ENCODE results near the gene ATP6V0E1. TPM values are rescaled to one million over a fixed set of nuclear protein-coding genes. Genes with fewer than 3 reads are reported as not detected.
A peak's percentile ranks its signal among the peaks of the same experiment; 100 is the strongest.

ATP6V0E1 gene
- total RNA-seq, 1 experiment from 2014 or later, result 84.6 TPM

DNA sequence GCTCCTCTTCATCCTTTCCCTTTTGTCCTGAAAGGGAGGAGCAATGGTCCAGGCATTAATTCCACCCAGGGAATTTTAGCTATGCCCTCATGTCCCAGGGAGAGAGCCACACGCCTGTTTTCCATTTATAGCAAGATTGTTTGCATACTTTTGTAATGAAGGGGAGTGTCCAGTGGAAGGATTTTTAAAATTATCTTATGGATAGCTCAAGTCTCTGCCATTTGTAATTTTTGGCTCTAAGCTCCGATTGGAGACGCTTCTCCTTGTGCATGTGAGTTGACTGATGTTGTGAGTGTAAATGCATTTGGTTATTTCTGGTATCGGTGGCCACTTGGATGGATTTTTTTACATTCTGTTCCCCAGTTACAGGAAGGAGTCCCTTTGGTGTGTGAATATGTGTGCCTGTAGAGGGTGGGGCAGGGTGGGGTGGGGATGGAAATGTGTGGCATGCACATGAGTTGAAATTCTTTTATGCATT, 31.5 kb upstream of the ATP6V0E1 start:
- ChIA-PET RAD21 (ENCODE audit: low non-redundant PET in 1 of 2, low total read pairs in 2 of 2, uncharacterized antibody in 2 of 2, unreplicated experiment in 2 of 2) (no interaction called here), CTCF (no interaction called here), POLR2A (interaction anchor here (0.5 kb wide), 1 partner anchor 273 kb away, joined by 5 read pairs; no protein-coding TSS in a partner anchor)
- Histone ChIP-seq H3K27ac (ENCODE audit: low read depth, low read length) (no peak overlapping the region), H3K4me1 (ENCODE audit: control insufficient read depth in 1 of 2, insufficient read depth in 2 of 2, low read length in 2 of 2) (peaks cover 3 to 41% of the 10 kb centered on the region in 2 experiments; a peak in 3 of 4 replicates), H3K36me3 (ENCODE audit: control insufficient read depth in 1 of 2, insufficient read depth in 2 of 2, low read length in 2 of 2) (no peaks in the 10 kb centered on the region), H3K4me2 (ENCODE audit: low read length) (peak overlapping the region; percentile 2; the same call in 1 of the 2 replicates), H4K20me1 (ENCODE audit: insufficient read depth) (no peaks in the 10 kb centered on the region), H3K79me2 (ENCODE audit: insufficient read depth, low read length) (no peaks in the 10 kb centered on the region), H3K4me3 (replicated peaks in 1 of 2; ENCODE audit: low read depth in 1 of 2, low read length in 2 of 2) (no peak overlapping the region), H3K9me3 (ENCODE audit: control insufficient read depth in 1 of 2, insufficient read depth in 1 of 2, low read depth in 1 of 2, low read length in 2 of 2) (no peaks in the 10 kb centered on the region), H3K9me2 (ENCODE audit: insufficient read depth) (no peaks in the 10 kb centered on the region), H3K9ac (ENCODE audit: low read length) (no peak overlapping the region), H3K27me3 (ENCODE audit: insufficient read depth, low read length) (no peaks in the 10 kb centered on the region), H2AFZ (ENCODE audit: low read depth, low read length, poor library complexity, severe bottlenecking) (no peak overlapping the region)
- peak; percentile 24; the same call in 1 of the 2 replicates for ATAC-seq
- no peak for TF ChIP-seq POLR2A (IDR thresholded peaks at IDR 0.05; ENCODE audit: borderline replicate concordance, extremely low read depth, insufficient read depth, insufficient read length)
- TF ChIP-seq POLR2AphosphoS5 (IDR thresholded peaks at IDR 0.05; ENCODE audit: low read depth, low read length), result no peak
- TF ChIP-seq, protein P1, sequence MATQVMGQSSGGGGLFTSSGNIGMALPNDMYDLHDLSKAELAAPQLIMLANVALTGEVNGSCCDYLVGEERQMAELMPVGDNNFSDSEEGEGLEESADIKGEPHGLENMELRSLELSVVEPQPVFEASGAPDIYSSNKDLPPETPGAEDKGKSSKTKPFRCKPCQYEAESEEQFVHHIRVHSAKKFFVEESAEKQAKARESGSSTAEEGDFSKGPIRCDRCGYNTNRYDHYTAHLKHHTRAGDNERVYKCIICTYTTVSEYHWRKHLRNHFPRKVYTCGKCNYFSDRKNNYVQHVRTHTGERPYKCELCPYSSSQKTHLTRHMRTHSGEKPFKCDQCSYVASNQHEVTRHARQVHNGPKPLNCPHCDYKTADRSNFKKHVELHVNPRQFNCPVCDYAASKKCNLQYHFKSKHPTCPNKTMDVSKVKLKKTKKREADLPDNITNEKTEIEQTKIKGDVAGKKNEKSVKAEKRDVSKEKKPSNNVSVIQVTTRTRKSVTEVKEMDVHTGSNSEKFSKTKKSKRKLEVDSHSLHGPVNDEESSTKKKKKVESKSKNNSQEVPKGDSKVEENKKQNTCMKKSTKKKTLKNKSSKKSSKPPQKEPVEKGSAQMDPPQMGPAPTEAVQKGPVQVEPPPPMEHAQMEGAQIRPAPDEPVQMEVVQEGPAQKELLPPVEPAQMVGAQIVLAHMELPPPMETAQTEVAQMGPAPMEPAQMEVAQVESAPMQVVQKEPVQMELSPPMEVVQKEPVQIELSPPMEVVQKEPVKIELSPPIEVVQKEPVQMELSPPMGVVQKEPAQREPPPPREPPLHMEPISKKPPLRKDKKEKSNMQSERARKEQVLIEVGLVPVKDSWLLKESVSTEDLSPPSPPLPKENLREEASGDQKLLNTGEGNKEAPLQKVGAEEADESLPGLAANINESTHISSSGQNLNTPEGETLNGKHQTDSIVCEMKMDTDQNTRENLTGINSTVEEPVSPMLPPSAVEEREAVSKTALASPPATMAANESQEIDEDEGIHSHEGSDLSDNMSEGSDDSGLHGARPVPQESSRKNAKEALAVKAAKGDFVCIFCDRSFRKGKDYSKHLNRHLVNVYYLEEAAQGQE (IDR thresholded peaks at IDR 0.05; ENCODE audit: low read depth), result no peak
- TF ChIP-seq, protein P2, sequence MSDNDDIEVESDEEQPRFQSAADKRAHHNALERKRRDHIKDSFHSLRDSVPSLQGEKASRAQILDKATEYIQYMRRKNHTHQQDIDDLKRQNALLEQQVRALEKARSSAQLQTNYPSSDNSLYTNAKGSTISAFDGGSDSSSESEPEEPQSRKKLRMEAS (IDR thresholded peaks at IDR 0.05), result no peak
- TF ChIP-seq ZNF274 (IDR thresholded peaks at IDR 0.05; ENCODE audit: low read depth, low read length), result no peak
- TF ChIP-seq EGR1 (IDR thresholded peaks at IDR 0.05; ENCODE audit: low read depth), result no peak
- no peak for TF ChIP-seq ELF1 (IDR thresholded peaks at IDR 0.05; ENCODE audit: borderline replicate concordance, low read depth)
- TF ChIP-seq SP1 (IDR thresholded peaks at IDR 0.05; ENCODE audit: low read depth), result no peak
- BruUV-seq (replicated peaks), result no TSS peak
- no peak for DNase-seq (ENCODE audit: low read depth, low spot score)
- intact Hi-C loops (cut with micrococcal nuclease), result no loop called here

Measured in HCT116 (cell line).